ENCODE data around the gene IZUMO4.
"Not testable (repeated sequence)": the region's sequence is repeated elsewhere in the genome, so short reads cannot be mapped to it uniquely, and the experiment has no call there.

Gene IZUMO4

GRCh38 chr19:2129022-2129421, 32.3 kb downstream of the IZUMO4 start:
- DNase-seq, result no peak

DNA sequence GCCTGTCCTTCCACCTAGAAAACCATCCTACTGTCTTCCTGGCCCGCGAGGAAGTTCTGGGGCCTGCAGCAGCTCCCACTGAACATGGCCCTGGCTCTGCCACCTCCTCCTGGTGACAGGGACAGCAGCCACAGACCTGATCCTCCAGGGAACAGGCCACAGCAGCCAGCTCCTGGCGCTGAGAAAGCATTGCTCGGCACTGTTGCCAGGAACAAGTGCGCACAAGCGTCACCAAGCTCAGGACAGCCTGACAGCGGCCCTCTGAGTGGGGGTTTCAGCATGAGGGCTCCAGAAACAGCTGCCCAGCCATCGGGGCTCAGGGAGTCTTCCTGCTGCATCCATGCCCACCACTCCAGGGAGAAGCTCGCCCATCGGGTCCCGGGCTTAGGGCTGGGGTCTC, 32.8 kb downstream of the IZUMO4 start:
- DNase-seq, result no peak

- no peak for DNase-seq
Observed at GRCh38 chr19:2129892-2130770, 33.4 kb downstream of the IZUMO4 start.

- DNase-seq, result not testable (repeated sequence)
Observed at GRCh38 chr19:2131012-2131975, 34.6 kb downstream of the IZUMO4 start.

GRCh38 chr19:2132191-2132590, 35.5 kb downstream of the IZUMO4 start:
- no peak for DNase-seq

GRCh38 chr19:2132731-2133490, 36.2 kb downstream of the IZUMO4 start:
- no peak for DNase-seq

- DNase-seq, result no peak
Observed at GRCh38 chr19:2135474-2136402, 39.0 kb downstream of the IZUMO4 start.

DNA sequence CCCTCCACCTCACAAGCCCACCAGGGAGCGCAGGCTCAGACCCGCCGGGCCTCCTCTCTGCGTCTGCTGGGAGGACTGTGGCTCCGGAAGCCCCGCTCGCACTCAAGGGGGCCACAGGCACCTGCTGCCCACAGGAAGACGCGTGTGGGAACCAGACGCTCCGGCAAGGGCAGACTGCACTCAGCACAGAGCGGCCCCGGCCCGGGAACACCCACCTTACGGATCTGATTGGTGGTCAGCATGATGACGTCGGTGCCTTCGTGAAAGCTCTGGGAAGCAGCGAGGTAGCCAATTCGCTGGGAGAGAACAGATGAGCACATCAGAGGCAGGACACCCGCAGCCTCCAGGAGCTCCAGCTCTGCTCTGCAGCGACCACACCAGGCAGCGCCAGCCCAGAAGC, 40.1 kb downstream of the IZUMO4 start:
- no peak for DNase-seq

GRCh38 chr19:2138061-2138728, 41.5 kb downstream of the IZUMO4 start:
- DNase-seq, result no peak

DNA sequence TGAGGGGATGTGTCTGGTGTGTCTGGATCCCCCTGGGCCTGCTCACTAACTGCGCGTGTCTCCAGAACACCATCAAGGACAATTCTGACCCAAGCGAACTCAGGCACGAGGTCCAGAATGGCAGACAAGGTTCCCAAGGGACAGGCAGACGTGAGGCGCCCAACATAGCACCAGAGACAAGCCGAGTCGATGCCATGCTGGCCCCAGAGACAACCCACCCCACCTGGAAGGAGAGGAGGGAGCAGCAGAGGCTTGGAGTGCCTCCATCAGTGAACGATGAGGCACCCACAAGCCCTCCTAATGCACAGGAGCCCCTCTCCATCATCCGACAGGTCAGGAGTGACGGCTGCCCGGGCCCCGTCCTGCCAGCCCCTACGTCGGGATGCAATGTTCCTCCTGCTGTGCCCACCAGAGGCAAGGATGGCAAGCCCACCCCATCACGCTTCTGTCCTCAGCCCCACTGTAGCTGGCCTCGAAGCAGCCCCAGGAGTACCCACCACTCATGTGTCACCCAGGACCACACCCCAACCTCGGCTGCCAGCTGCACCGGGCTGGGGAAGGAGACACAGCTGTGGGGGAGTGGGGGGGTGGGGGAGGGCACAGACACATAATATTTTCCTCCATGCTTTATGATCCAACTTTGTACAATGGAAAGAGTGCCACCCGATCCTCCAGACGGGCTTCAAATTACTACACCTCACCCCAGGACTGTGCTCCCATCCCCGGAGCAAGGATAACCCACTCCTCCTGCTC, 42.8 kb downstream of the IZUMO4 start:
- DNase-seq, result no peak

GRCh38 chr19:2140138-2140569, 43.4 kb downstream of the IZUMO4 start:
- no peak for DNase-seq

GRCh38 chr19:2142173-2142829, 45.6 kb downstream of the IZUMO4 start:
- no peak for DNase-seq

GRCh38 chr19:2144190-2144589, 47.5 kb downstream of the IZUMO4 start:
- no peak for DNase-seq

GRCh38 chr19:2145831-2146241, 49.1 kb downstream of the IZUMO4 start:
- DNase-seq, result no peak

GRCh38 chr19:2148482-2149135, 51.9 kb downstream of the IZUMO4 start:
- DNase-seq, result peak; percentile 12 to 41
